Transverse colon (tissue), 4 donors: ENCODE measurements around the gene DISC1. TPM values are rescaled to one million over a fixed set of nuclear protein-coding genes. Genes with fewer than 3 reads are reported as not detected.

Source experiments
- DNase-seq: peaks from one replicate; pipeline ENCODE4 v3.0.0-alpha.2; 2019
- H3K27ac ChIP-seq, 4 donors: fragments of 200-600 bp; sonication (generic); 2 replicates each; pipeline ENCODE4 v1.5.1; 2016 to 2018; ENCODE audit warnings: inconsistent platforms in 4 of 4
- H3K27me3 ChIP-seq: fragments of 200-600 bp; sonication (generic); 2 replicates; pipeline ENCODE4 v1.5.1; 2017; ENCODE audit warnings: inconsistent platforms
- H3K36me3 ChIP-seq, 4 donors: fragments of 200-600 bp; sonication (generic); 2 replicates each; pipeline ENCODE4 v1.5.1; 2017 to 2019; ENCODE audit warnings: inconsistent platforms in 4 of 4
- H3K4me1 ChIP-seq, 4 donors: fragments of 200-600 bp; sonication (generic); 2 replicates each; pipeline ENCODE4 v1.5.1; 2017 to 2020; ENCODE audit warnings: inconsistent platforms in 4 of 4
- H3K4me3 ChIP-seq, 4 donors: fragments of 200-600 bp; sonication (generic); 1 replicate in 1 of 4; 2 replicates in 3 of 4; pipeline versions ENCODE4 v1.5.1 to v1.6.1; 2017 to 2019; ENCODE audit warnings: inconsistent platforms in 4 of 4
- H3K9me3 ChIP-seq, 2 donors: fragments of 200-600 bp; sonication (generic); 2 replicates each; pipeline ENCODE4 v1.5.1; 2017 to 2019; ENCODE audit warnings: inconsistent platforms in 2 of 2
- EP300 ChIP-seq: sonication (generic); formaldehyde crosslinking; IDR thresholded peaks from one replicate; pipeline ENCODE4 v1.6.1; 2017; ENCODE audit warnings: antibody characterized with exemption, low read depth
- POLR2A ChIP-seq: fragments of 450-650 bp; IDR thresholded peaks from one replicate; pipeline ENCODE4 v1.6.1; 2016; ENCODE audit warnings: antibody characterized with exemption, mild to moderate bottlenecking, moderate library complexity
- POLR2AphosphoS5 ChIP-seq, 3 donors: sonication (generic); formaldehyde crosslinking; IDR thresholded peaks; one replicate each; pipeline ENCODE4 v1.6.1; 2016; ENCODE audit warnings: antibody characterized with exemption in 3 of 3
- WGBS, 2 donors: methylation state at CpG; one replicate each; pipeline ENCODE4 v1.1.5; 2018; ENCODE audit warnings: low coverage in 1 of 2; 5-methylcytosine and 5-hydroxymethylcytosine counted together
- in situ Hi-C, 4 donors: fragments of 200-750 bp; cut with MboI; loops; one replicate each; pipeline versions ENCODE4 v1.15.0 to v1.15.1; 2017; ENCODE audit warnings: low sequenced_read_pairs in 3 of 4, low pct_ligation_motif_present in 1 of 4, low pct_unique_long_range_greater_than_20kb in 1 of 4
- intact Hi-C: fragments of 100-400 bp; cut with DNase I; formaldehyde crosslinking; loops from one replicate; pipeline ENCODE4 v1.15.1; 2023; ENCODE audit warnings: low total_unique reads
- total RNA-seq, 4 donors: library from RNA; depleted of rRNA; stranded (reverse); fragments of >200 nt; gene quantifications; one replicate each; pipeline ENCODE4 v1.1.0, GENCODE V29; 2016
- TF ChIP-seq, protein P1 (sequence below), 5 experiments: fragments of 200-600 bp in 3 of 5; fragments of 450-650 bp in 2 of 5; sonication (generic) in 3 of 5; IDR thresholded peaks; 1 replicate in 2 of 5; 2 replicates in 3 of 5; pipeline ENCODE4 v1.5.1; 2016 to 2017; ENCODE audit warnings: antibody characterized with exemption in 5 of 5, inconsistent platforms in 3 of 5, mild to moderate bottlenecking in 2 of 5, moderate library complexity in 1 of 5

The DISC1 gene
- total RNA-seq, 4 donors from 2014 or later: 7.8 to 20.3 (median 11.5) TPM

DNA sequence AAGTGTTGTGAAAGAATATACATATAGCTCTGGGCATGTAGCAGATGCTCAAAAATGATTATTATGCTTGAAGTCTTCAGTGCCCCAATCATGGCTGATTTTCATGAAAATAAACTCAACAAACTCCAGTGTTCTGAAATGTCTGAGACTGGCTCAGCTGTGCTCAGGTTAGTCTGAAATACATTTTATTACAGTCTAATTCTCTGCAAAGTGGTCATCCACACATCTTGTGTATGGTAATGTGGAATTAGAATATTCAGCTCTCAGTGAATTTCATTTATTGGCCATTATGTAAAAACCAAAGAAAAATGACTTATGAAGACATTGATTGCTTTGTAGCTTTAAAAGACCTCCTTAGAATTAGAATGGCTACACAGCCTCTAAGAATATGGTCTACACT lies 109.9 kb downstream of the DISC1 start:
- Histone ChIP-seq H3K27me3 (no peaks in the 10 kb centered on the region), H3K4me1 (no peaks in the 10 kb centered on the region), H3K4me3 (no peak overlapping the region), H3K27ac (no peak overlapping the region), H3K36me3 (no peaks in the 10 kb centered on the region), H3K9me3 (no peaks in the 10 kb centered on the region)
- no peak for TF ChIP-seq POLR2AphosphoS5 (IDR thresholded peaks at IDR 0.05)
- intact Hi-C loops: no loop called here
- DNase-seq: no peak
- in situ Hi-C loops: no loop called here

DNA sequence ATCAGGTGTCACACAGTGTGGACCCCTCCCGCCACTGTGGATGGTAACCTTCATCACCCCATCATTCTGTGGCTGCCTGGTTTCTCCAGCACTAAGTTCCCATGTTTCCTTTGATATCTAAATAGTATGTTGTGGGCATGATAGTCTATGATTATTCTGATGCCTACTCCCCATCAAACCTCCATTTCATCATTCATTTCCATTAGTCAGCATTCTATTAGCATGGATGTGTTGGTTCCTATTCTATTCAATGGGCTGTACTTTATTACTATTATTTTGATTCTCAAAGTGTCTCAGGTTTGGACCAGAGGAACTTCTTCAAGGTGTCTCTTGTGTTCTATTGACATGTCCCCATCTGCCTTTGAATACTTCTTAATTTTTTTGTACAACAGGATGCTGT lies 112.0 kb downstream of the DISC1 start:
- 100% methylated on average over 1 of the region's 1 CpG for WGBS, 2 donors
- intact Hi-C loops (no loop called here), in situ Hi-C loops (no loop called here)

DNA sequence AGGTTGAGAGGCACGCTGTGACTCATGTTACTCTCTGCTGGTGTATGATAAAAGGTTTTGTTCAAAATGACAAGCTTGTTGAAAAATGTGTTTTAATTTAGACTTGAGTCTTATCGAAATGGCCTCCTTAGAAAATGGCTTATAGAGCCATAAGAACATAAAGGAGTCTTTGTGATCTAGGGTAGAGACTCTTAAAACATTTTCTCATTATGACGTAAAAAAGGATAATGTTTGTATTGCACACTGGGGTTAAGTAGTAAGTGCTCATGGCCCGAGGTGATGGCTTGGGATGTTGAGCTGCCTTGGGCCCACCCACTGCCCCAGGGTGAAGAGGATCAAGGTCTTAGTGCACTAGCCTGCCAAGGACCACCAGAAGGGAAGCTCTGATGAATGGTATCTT lies 117.4 kb downstream of the DISC1 start:
- H3K27ac ChIP-seq: no peak overlapping the region
- no peaks in the 10 kb centered on the region for H3K27me3 ChIP-seq
- 79 to 91% methylated on average over 3 to 4 of the region's 4 CpGs for WGBS, 2 donors
- DNase-seq: no peak
- in situ Hi-C loops (no loop called here), intact Hi-C loops (no loop called here)
- H3K36me3 ChIP-seq: no peaks in the 10 kb centered on the region
- peaks cover 0 to 4% (median 0%) of the 10 kb centered on the region in 4 donors for H3K4me1 ChIP-seq
- TF ChIP-seq POLR2A: no peak
- TF ChIP-seq, protein P1, sequence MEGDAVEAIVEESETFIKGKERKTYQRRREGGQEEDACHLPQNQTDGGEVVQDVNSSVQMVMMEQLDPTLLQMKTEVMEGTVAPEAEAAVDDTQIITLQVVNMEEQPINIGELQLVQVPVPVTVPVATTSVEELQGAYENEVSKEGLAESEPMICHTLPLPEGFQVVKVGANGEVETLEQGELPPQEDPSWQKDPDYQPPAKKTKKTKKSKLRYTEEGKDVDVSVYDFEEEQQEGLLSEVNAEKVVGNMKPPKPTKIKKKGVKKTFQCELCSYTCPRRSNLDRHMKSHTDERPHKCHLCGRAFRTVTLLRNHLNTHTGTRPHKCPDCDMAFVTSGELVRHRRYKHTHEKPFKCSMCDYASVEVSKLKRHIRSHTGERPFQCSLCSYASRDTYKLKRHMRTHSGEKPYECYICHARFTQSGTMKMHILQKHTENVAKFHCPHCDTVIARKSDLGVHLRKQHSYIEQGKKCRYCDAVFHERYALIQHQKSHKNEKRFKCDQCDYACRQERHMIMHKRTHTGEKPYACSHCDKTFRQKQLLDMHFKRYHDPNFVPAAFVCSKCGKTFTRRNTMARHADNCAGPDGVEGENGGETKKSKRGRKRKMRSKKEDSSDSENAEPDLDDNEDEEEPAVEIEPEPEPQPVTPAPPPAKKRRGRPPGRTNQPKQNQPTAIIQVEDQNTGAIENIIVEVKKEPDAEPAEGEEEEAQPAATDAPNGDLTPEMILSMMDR (IDR thresholded peaks at IDR 0.05): no peak
- no peak for TF ChIP-seq EP300
- TF ChIP-seq POLR2AphosphoS5 (IDR thresholded peaks at IDR 0.05): no peak
- H3K9me3 ChIP-seq: no peaks in the 10 kb centered on the region
- no peak overlapping the region for H3K4me3 ChIP-seq

More for the DNA sequence above, 112.0 kb downstream of the DISC1 start:
- H3K27me3 ChIP-seq: no peaks in the 10 kb centered on the region
- no peaks in the 10 kb centered on the region for H3K4me1 ChIP-seq
- no peaks in the 10 kb centered on the region for H3K36me3 ChIP-seq
- DNase-seq: no peak
- no peak overlapping the region for H3K4me3 ChIP-seq
- no peak for TF ChIP-seq POLR2AphosphoS5 (IDR thresholded peaks at IDR 0.05)
- TF ChIP-seq, protein P1 (IDR thresholded peaks at IDR 0.05): no peak
- no peak for TF ChIP-seq EP300
- TF ChIP-seq POLR2A: no peak
- no peak overlapping the region for H3K27ac ChIP-seq
- H3K9me3 ChIP-seq: no peaks in the 10 kb centered on the region

DNA sequence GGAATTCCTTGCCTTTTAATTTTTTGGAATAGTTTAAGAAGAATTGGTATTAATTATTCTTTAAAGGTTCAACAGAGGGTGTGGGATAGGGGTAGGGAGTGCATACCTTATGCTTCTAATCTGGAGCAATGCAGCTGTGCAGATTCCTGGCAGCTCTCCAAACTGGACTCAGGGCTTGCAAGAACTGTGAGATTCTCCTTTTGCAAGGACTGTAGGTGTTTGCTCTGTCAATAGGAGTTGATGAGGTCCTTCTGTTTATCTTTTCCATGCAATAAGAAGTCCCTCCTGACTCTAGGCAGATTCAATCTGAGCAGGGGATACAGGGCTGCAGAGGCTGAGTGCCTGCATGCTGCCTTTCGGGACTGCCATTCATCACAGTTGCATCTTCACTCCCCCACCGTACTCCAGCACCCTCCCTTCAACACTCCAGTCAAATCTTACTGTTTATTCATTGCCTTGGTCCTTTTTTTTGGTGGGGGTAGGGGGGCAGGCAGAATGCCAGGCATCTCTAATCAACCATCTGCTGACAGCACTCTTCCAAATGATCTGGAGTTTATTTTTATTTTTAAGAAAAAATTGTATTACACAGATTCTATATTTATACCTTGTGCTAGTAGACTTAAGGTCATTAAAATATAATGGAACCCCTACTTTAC lies 122.3 kb downstream of the DISC1 start:
- Histone ChIP-seq H3K27ac (no peak overlapping the region), H3K4me1 (peaks cover 0 to 5% (median 0%) of the 10 kb centered on the region in 4 donors), H3K27me3 (no peaks in the 10 kb centered on the region), H3K36me3 (no peaks in the 10 kb centered on the region), H3K4me3 (no peak overlapping the region), H3K9me3 (peaks cover 7 to 12% of the 10 kb centered on the region in 2 donors)
- no peak for DNase-seq
- intact Hi-C loops (no loop called here), in situ Hi-C loops (no loop called here)
- TF ChIP-seq EP300: no peak
- TF ChIP-seq POLR2A: no peak
- TF ChIP-seq POLR2AphosphoS5 (IDR thresholded peaks at IDR 0.05): no peak
- TF ChIP-seq, protein P1 (IDR thresholded peaks at IDR 0.05): no peak
- WGBS, 2 donors: 78 to 100% methylated on average over 1 to 2 of the region's 2 CpGs

DNA sequence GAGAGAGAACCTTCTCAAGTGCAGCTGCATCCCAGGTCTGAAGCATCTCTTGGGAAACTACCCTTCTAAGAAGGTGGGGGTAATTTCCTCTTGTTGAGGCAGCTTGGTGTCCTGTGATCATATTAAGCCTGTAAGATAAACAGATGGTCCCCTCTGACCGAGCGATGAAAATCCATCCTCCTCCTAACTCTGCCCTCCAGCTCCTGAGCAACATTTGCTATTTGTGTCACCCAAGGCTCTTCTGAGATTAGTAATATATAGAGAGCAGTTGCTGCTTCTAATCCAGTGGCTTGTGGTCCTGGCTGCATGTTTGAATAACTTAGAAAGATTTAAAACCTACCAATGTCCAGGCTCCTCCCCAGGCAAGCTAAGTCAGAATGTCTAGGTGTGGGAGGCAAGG lies 123.7 kb downstream of the DISC1 start:
- TF ChIP-seq, protein P1 (IDR thresholded peaks at IDR 0.05): no peak
- TF ChIP-seq POLR2AphosphoS5 (IDR thresholded peaks at IDR 0.05) (no peak), EP300 (no peak), POLR2A (no peak)
- WGBS, 2 donors: 80 to 96% methylated on average over 2 of the region's 2 CpGs
- no peak overlapping the region for H3K27ac ChIP-seq
- no peak for DNase-seq
- peaks cover 0 to 5% (median 0%) of the 10 kb centered on the region in 4 donors for H3K4me1 ChIP-seq
- intact Hi-C loops: no loop called here
- peaks cover 7 to 12% of the 10 kb centered on the region in 2 donors for H3K9me3 ChIP-seq
- H3K36me3 ChIP-seq: no peaks in the 10 kb centered on the region
- H3K27me3 ChIP-seq: no peaks in the 10 kb centered on the region
- no peak overlapping the region for H3K4me3 ChIP-seq
- in situ Hi-C loops: no loop called here
